SU-DHL-6 (cell line): ENCODE results near the gene FAM163A.

Experiments
- H2AFZ ChIP-seq: fragments of 200-600 bp; sonication (generic); 2 replicates; pipeline ENCODE4 v1.6.1; 2014; ENCODE audit warnings: low read depth, mild to moderate bottlenecking, moderate library complexity, mixed read lengths, antibody characterized with exemption, low read length; ENCODE audit not compliant: severe bottlenecking
- H3F3A ChIP-seq: fragments of 200-600 bp; shearing (Covaris generic); 2 replicates; pipeline ENCODE4 v1.6.0; 2016; ENCODE audit warnings: antibody characterized with exemption, mild to moderate bottlenecking; ENCODE audit not compliant: insufficient read depth
- H3K27ac ChIP-seq: fragments of 200-600 bp; sonication (generic); 2 replicates; pipeline ENCODE4 v1.5.1; 2016; ENCODE audit warnings: low read depth, mild to moderate bottlenecking, low read length, moderate library complexity, mixed read lengths
- H3K27me3 ChIP-seq: fragments of 200-600 bp; sonication (generic), shearing (Covaris generic); 2 replicates; pipeline ENCODE4 v1.6.0; 2014; ENCODE audit warnings: mild to moderate bottlenecking, low read length
- H3K36me3 ChIP-seq: fragments of 200-600 bp; sonication (generic); 2 replicates; pipeline ENCODE4 v1.6.1; 2014; ENCODE audit warnings: mild to moderate bottlenecking, low read length, mixed read lengths
- H3K4me2 ChIP-seq: fragments of 300-600, 200-600 bp; shearing (Covaris generic), sonication (generic); 2 replicates; pipeline ENCODE4 v1.6.0; 2014; ENCODE audit warnings: low read length, low read depth, mild to moderate bottlenecking; ENCODE audit not compliant: poor library complexity, severe bottlenecking
- H3K4me3 ChIP-seq: fragments of 200-600 bp; sonication (generic); 2 replicates; pipeline ENCODE4 v1.5.1; 2014; ENCODE audit warnings: antibody characterized with exemption, low read length, mild to moderate bottlenecking, mixed read lengths; ENCODE audit not compliant: insufficient read depth, poor library complexity, severe bottlenecking
- H3K79me2 ChIP-seq: fragments of 200-600 bp; sonication (generic); 2 replicates; pipeline ENCODE4 v1.6.1; 2014; ENCODE audit warnings: mild to moderate bottlenecking, low read length, moderate library complexity; ENCODE audit not compliant: insufficient read depth
- H3K9ac ChIP-seq: fragments of 200-600 bp; sonication (generic); 2 replicates; pipeline ENCODE4 v1.7.0; 2014; ENCODE audit warnings: mild to moderate bottlenecking, low read length
- H3K9me2 ChIP-seq: fragments of 200-600 bp; sonication (generic); replicated peaks from 2 replicates; pipeline ENCODE4 v1.6.1; 2014; ENCODE audit warnings: low read length; ENCODE audit not compliant: insufficient read depth
- H3K9me3 ChIP-seq: fragments of 200-600 bp; sonication (generic); 2 replicates; pipeline ENCODE4 v1.6.1; 2014; ENCODE audit warnings: low read length, mixed read lengths; ENCODE audit not compliant: insufficient read depth
- H4K20me1 ChIP-seq: fragments of 200-600 bp; sonication (generic); 2 replicates; pipeline ENCODE4 v1.6.1; 2014; ENCODE audit warnings: low read depth, mild to moderate bottlenecking, antibody characterized with exemption, low read length, moderate library complexity, mixed read lengths
- EZH2phosphoT487 ChIP-seq: fragments of 200-600 bp; sonication (generic), shearing (Covaris generic); conservative IDR thresholded peaks from 2 replicates; pipeline ENCODE4 v1.6.1; 2018; ENCODE audit warnings: mild to moderate bottlenecking, antibody characterized with exemption, low read length, moderate library complexity, mixed read lengths
- TF ChIP-seq, protein P1 (sequence below): fragments of 200-600 bp; sonication (generic); IDR thresholded peaks from one replicate; pipeline ENCODE4 v1.5.1; 2017; ENCODE audit warnings: antibody characterized with exemption, mild to moderate bottlenecking, low read length, moderate library complexity; ENCODE audit not compliant: insufficient read depth, poor library complexity, severe bottlenecking

The FAM163A gene

DNA sequence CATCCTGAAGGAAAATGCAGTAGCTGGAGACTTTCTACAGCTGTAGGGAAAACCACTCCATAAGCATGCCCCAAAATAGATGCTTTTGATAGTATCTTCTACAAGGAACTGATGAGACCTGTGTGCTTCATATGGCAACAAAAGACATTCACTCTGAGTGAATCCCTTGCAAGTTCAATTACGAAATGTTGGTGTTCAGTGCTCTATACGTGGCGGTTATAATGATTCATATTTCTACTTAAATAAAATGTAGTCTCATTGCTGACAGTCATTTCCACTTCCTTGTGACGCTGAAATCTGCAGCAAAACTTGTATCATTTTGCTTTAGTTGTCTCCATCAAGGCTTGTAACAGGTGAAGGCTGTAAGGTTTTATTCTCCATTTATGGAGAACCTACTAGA lies 113.9 kb downstream of the FAM163A start:
- no peaks in the 10 kb centered on the region; the same call in 1 of the 2 replicates for H4K20me1 ChIP-seq
- H3K9me3 ChIP-seq, result no peaks in the 10 kb centered on the region
- peaks cover 9% of the 10 kb centered on the region for H3K36me3 ChIP-seq
- TF ChIP-seq, protein P1, sequence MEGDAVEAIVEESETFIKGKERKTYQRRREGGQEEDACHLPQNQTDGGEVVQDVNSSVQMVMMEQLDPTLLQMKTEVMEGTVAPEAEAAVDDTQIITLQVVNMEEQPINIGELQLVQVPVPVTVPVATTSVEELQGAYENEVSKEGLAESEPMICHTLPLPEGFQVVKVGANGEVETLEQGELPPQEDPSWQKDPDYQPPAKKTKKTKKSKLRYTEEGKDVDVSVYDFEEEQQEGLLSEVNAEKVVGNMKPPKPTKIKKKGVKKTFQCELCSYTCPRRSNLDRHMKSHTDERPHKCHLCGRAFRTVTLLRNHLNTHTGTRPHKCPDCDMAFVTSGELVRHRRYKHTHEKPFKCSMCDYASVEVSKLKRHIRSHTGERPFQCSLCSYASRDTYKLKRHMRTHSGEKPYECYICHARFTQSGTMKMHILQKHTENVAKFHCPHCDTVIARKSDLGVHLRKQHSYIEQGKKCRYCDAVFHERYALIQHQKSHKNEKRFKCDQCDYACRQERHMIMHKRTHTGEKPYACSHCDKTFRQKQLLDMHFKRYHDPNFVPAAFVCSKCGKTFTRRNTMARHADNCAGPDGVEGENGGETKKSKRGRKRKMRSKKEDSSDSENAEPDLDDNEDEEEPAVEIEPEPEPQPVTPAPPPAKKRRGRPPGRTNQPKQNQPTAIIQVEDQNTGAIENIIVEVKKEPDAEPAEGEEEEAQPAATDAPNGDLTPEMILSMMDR, result no peak
- H3K9me2 ChIP-seq, result no peaks in the 10 kb centered on the region
- no peaks in the 10 kb centered on the region for H3K27me3 ChIP-seq
- no peak overlapping the region for H2AFZ ChIP-seq
- no peak overlapping the region for H3K4me3 ChIP-seq
- H3K9ac ChIP-seq, result no peak overlapping the region
- peaks cover 14% of the 10 kb centered on the region; the same call in 1 of the 2 replicates for H3K79me2 ChIP-seq
- no peak overlapping the region for H3K27ac ChIP-seq
- no peak overlapping the region for H3K4me2 ChIP-seq
- H3F3A ChIP-seq, result peaks cover 2% of the 10 kb centered on the region; the same call in 1 of the 2 replicates

- peaks cover 17% of the 10 kb centered on the region; the same call in 1 of the 2 replicates for H3K79me2 ChIP-seq
- TF ChIP-seq, protein P1, result no peak
- no peak for TF ChIP-seq EZH2phosphoT487
- H3K9me2 ChIP-seq, result no peaks in the 10 kb centered on the region
Observed at GRCh38 chr1:179860652-179861051, 117.6 kb downstream of the FAM163A start.

DNA sequence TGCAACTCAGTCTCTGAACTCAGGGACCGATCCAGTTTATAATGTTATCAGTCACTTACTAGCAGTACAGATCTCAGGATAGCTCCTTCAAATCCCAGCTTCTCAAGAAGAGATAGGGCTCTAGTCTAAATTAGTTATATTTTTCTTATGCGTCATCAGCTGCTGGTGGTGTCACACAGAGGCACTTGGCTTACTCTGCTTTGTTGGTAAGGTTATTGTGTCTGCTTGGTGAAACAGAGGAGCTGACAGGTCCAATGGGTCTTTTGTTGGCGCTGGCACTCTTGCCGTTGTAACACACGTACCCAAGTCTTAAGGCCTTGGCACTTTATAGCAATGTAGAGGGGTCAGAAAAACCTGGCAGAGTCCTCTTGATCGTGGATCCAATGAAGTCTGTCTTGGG lies 122.3 kb downstream of the FAM163A start:
- Histone ChIP-seq H3K36me3 (peaks cover 21% of the 10 kb centered on the region; the same call in 1 of the 2 replicates), H3K9ac (no peak overlapping the region), H3K27me3 (no peaks in the 10 kb centered on the region), H2AFZ (no peak overlapping the region), H3K79me2 (peaks cover 41% of the 10 kb centered on the region), H3K4me3 (no peak overlapping the region), H3F3A (peaks cover 7% of the 10 kb centered on the region), H3K27ac (no peak overlapping the region), H4K20me1 (no peaks in the 10 kb centered on the region), H3K9me2 (no peaks in the 10 kb centered on the region), H3K4me2 (no peak overlapping the region), H3K9me3 (no peaks in the 10 kb centered on the region)
- TF ChIP-seq EZH2phosphoT487, result no peak
- TF ChIP-seq, protein P1, result no peak

More at GRCh38 chr1:179860652-179861051, 117.6 kb downstream of the FAM163A start:
- Histone ChIP-seq H3K27ac (no peak overlapping the region), H3K4me2 (no peak overlapping the region), H2AFZ (no peak overlapping the region), H3K4me3 (no peak overlapping the region), H3F3A (peaks cover 2% of the 10 kb centered on the region), H4K20me1 (no peaks in the 10 kb centered on the region), H3K9me3 (no peaks in the 10 kb centered on the region), H3K27me3 (no peaks in the 10 kb centered on the region), H3K9ac (no peak overlapping the region), H3K36me3 (peaks cover 16% of the 10 kb centered on the region; the same call in 1 of the 2 replicates)
